H1 (cell line): Measurements from ENCODE around the gene CDK9. TPM values are rescaled to one million over a fixed set of nuclear protein-coding genes. Genes with fewer than 3 reads are reported as not detected.

Experiments used
- CTCF ChIA-PET: fragments of 300-600 bp; sonication (Branson Sonifier 250); formaldehyde crosslinking; loops from one replicate; lab custom pipeline; 2021; ENCODE audit not compliant: partially characterized antibody; lab: Charles Lee
- POLR2A ChIA-PET: fragments of 300-600 bp; sonication (Branson Sonifier 250); formaldehyde crosslinking; loops from one replicate; lab custom pipeline; 2021; ENCODE audit warnings: inconsistent platforms; ENCODE audit not compliant: partially characterized antibody; lab: Charles Lee
- DNase-seq, 2 experiments: peaks; one replicate each; pipeline versions ENCODE4 v3.0.0 to v3.0.0-alpha.2; 2010 to 2022; ENCODE audit warnings: low spot score in 2 of 2, low read depth in 1 of 2, mixed read lengths in 1 of 2
- FAIRE-seq: peaks from 2 replicates; lab custom pipeline; 2011; peaks lifted over from hg19 to GRCh38; lab: Jason Lieb, UNC
- H2AFZ ChIP-seq: 2 replicates; pipeline ENCODE4 v1.8.1; 2012; ENCODE audit warnings: low read length, inconsistent platforms
- H2AK5ac ChIP-seq: 2 replicates; pipeline ENCODE4 v1.6.1; 2013; ENCODE audit warnings: low read depth, low read length
- H2BK120ac ChIP-seq: replicated peaks from 2 replicates; pipeline ENCODE3; 2013; ENCODE audit warnings: low read depth, low read length, inconsistent platforms
- H2BK12ac ChIP-seq: 2 replicates; pipeline ENCODE4 v1.6.1; 2013; ENCODE audit warnings: low read depth, low read length
- H2BK15ac ChIP-seq: 2 replicates; pipeline ENCODE4 v1.6.1; 2013; ENCODE audit warnings: low read length
- H2BK20ac ChIP-seq: 2 replicates; pipeline ENCODE4 v1.6.1; 2013; ENCODE audit warnings: low read length
- H2BK5ac ChIP-seq: 2 replicates; pipeline ENCODE4 v1.6.1; 2013; ENCODE audit warnings: low read depth, low read length
- H3K14ac ChIP-seq: 2 replicates; pipeline ENCODE4 v1.6.1; 2013; ENCODE audit warnings: inconsistent platforms; ENCODE audit not compliant: insufficient read length
- H3K18ac ChIP-seq: 2 replicates; pipeline ENCODE4 v1.6.1; 2013; ENCODE audit warnings: low read length; ENCODE audit errors: extremely low read depth
- H3K23ac ChIP-seq: 2 replicates; pipeline ENCODE4 v1.6.1; 2013; ENCODE audit warnings: inconsistent platforms; ENCODE audit not compliant: insufficient read length
- H3K23me2 ChIP-seq: 2 replicates; pipeline ENCODE4 v1.6.1; 2013; ENCODE audit warnings: low read depth, low read length
- H3K27ac ChIP-seq: 2 replicates; pipeline ENCODE4 v1.6.1; 2011; ENCODE audit warnings: low read depth, low read length, inconsistent platforms
- H3K27me3 ChIP-seq, 4 experiments: replicated peaks in 1 of 4; 1 replicate in 1 of 4; 2 replicates in 3 of 4; pipeline versions ENCODE4 v1.6.1 to v1.8.1; 2011 to 2013; ENCODE audit warnings: low read length in 3 of 4, mild to moderate bottlenecking in 3 of 4, inconsistent platforms in 2 of 4, mixed read lengths in 2 of 4, moderate library complexity in 1 of 4; ENCODE audit not compliant: control insufficient read depth in 3 of 4, insufficient read depth in 3 of 4; ENCODE audit errors: extremely low read depth in 1 of 4
- H3K36me3 ChIP-seq, 4 experiments: 2 replicates each; pipeline versions ENCODE4 v1.6.1 to v1.8.1; 2011 to 2013; ENCODE audit warnings: mild to moderate bottlenecking in 4 of 4, low read length in 3 of 4, moderate library complexity in 2 of 4, control low read depth in 1 of 4, inconsistent platforms in 1 of 4; ENCODE audit not compliant: insufficient read depth in 4 of 4, control insufficient read depth in 2 of 4
- H3K4ac ChIP-seq: replicated peaks from 2 replicates; pipeline ENCODE3; 2013; ENCODE audit warnings: low read length, low read depth, mixed read lengths, inconsistent platforms; ENCODE audit not compliant: insufficient read length
- H3K4me1 ChIP-seq, 4 experiments: replicated peaks in 1 of 4; 1 replicate in 1 of 4; 2 replicates in 3 of 4; pipeline versions ENCODE4 v1.6.1 to v1.8.1; 2011 to 2013; ENCODE audit warnings: low read length in 3 of 4, inconsistent platforms in 2 of 4, mixed read lengths in 1 of 4; ENCODE audit not compliant: insufficient read depth in 4 of 4, control insufficient read depth in 3 of 4
- H3K4me2 ChIP-seq, 2 experiments: 2 replicates each; pipeline versions ENCODE4 v1.6.1 to v1.8.1; 2011 to 2013; ENCODE audit warnings: low read depth in 2 of 2, low read length in 2 of 2, control low read depth in 1 of 2, inconsistent platforms in 1 of 2, mild to moderate bottlenecking in 1 of 2; ENCODE audit not compliant: insufficient read depth in 1 of 2
- H3K4me3 ChIP-seq, 4 experiments: fragments of 200-600, 300-600 bp in 1 of 4; sonication (generic), shearing (Covaris generic), sonication (Bioruptor Twin) in 1 of 4; 2 replicates each; pipeline versions ENCODE4 v1.5.1 to v1.8.1; 2011 to 2016; ENCODE audit warnings: low read length in 4 of 4, low read depth in 3 of 4, control low read depth in 2 of 4, inconsistent platforms in 2 of 4, mild to moderate bottlenecking in 2 of 4, mixed read lengths in 1 of 4, moderate library complexity in 1 of 4; ENCODE audit not compliant: insufficient read depth in 2 of 4; ENCODE audit errors: extremely low read depth in 1 of 4
- H3K56ac ChIP-seq: replicated peaks from 2 replicates; pipeline ENCODE3; 2013; ENCODE audit warnings: low read depth, mild to moderate bottlenecking, mixed read lengths, low read length, inconsistent platforms; ENCODE audit not compliant: insufficient read length
- H3K79me1 ChIP-seq: 2 replicates; pipeline ENCODE4 v1.6.1; 2013; ENCODE audit warnings: low read depth, low read length, control low read depth
- H3K79me2 ChIP-seq, 2 experiments: 2 replicates each; pipeline versions ENCODE4 v1.6.1 to v1.8.1; 2012 to 2013; ENCODE audit warnings: low read length in 2 of 2, mild to moderate bottlenecking in 2 of 2, inconsistent platforms in 1 of 2; ENCODE audit not compliant: insufficient read depth in 2 of 2, control insufficient read depth in 1 of 2
- H3K9ac ChIP-seq, 4 experiments: replicated peaks in 1 of 4; 1 replicate in 1 of 4; 2 replicates in 3 of 4; pipeline versions ENCODE4 v1.6.1 to v1.8.1; 2011 to 2013; ENCODE audit warnings: low read depth in 3 of 4, low read length in 3 of 4, control low read depth in 2 of 4, mild to moderate bottlenecking in 2 of 4, moderate library complexity in 2 of 4, inconsistent platforms in 1 of 4; ENCODE audit errors: extremely low read depth in 1 of 4
- H3K9me3 ChIP-seq, 2 experiments: 2 replicates each; pipeline versions ENCODE4 v1.6.1 to v1.8.1; 2012 to 2013; ENCODE audit warnings: mild to moderate bottlenecking in 2 of 2, moderate library complexity in 2 of 2, control low read depth in 1 of 2, inconsistent platforms in 1 of 2, low read depth in 1 of 2, low read length in 1 of 2, mixed read lengths in 1 of 2; ENCODE audit not compliant: insufficient read depth in 2 of 2
- H4K20me1 ChIP-seq, 2 experiments: replicated peaks in 1 of 2; 2 replicates each; pipeline versions ENCODE3 to v1.8.1; 2011 to 2013; ENCODE audit warnings: inconsistent platforms in 2 of 2, low read length in 2 of 2, mild to moderate bottlenecking in 1 of 2; ENCODE audit not compliant: insufficient read depth in 2 of 2, control insufficient read depth in 1 of 2
- H4K5ac ChIP-seq: 2 replicates; pipeline ENCODE4 v1.6.1; 2013; ENCODE audit warnings: low read length, low read depth, mixed read lengths, inconsistent platforms; ENCODE audit not compliant: insufficient read length
- H4K8ac ChIP-seq: 2 replicates; pipeline ENCODE4 v1.8.0; 2013; ENCODE audit warnings: mild to moderate bottlenecking, moderate library complexity, low read length, inconsistent platforms; ENCODE audit not compliant: insufficient read depth; ENCODE audit errors: extremely low read depth
- H4K91ac ChIP-seq: replicated peaks from 2 replicates; pipeline ENCODE3; 2013; ENCODE audit warnings: low read length, mixed read lengths, inconsistent platforms; ENCODE audit not compliant: insufficient read length
- KDM1A ChIP-seq: fragments of 200-600, 300-600 bp; sonication (generic); IDR thresholded peaks from 2 replicates; pipeline ENCODE4 v1.7.1; 2016; ENCODE audit warnings: mild to moderate bottlenecking, low read length, borderline replicate concordance
- WGBS, 2 experiments: shearing (Covaris generic) in 1 of 2; methylation state at CpG; one replicate each; pipeline versions ENCODE4 v1.1.6 to v1.1.7; 2013 to 2015; ENCODE audit warnings: low lambda C conversion rate in 2 of 2, mixed read lengths in 2 of 2, inconsistent platforms in 1 of 2, low coverage in 1 of 2, missing lambda C conversion rate in 1 of 2; ENCODE audit not compliant: insufficient replicate concordance in 2 of 2, insufficient coverage in 1 of 2, insufficient read length in 1 of 2; ENCODE audit errors: extremely low coverage in 1 of 2, missing lambda C conversion rate in 1 of 2; 5-methylcytosine and 5-hydroxymethylcytosine counted together
- polyA plus RNA-seq, 7 experiments: library from polyadenylated mRNA; depleted of rRNA in 3 of 7; stranded (reverse) in 5 of 7; unstranded in 2 of 7; fragments of >200 nt in 5 of 7; fragments of 200-250 nt in 2 of 7; gene quantifications; 1 replicate in 5 of 7; 2 replicates in 1 of 7; 4 replicates in 1 of 7; pipeline versions ENCODE4 v1.2.1 to v1.2.3, GENCODE V29; 2011 to 2013; ENCODE audit warnings: missing spikeins in 2 of 7, mixed read lengths in 2 of 7
- total RNA-seq: library from RNA; stranded (reverse); fragmentation: NEBNext Ultra II Directional; extraction: Animal tissue kit (Norgen Biotek cat#: 25700); gene quantifications from 2 replicates; pipeline ENCODE4 v1.2.1, GENCODE V29; 2021
- TF ChIP-seq, protein P1 (sequence below): IDR thresholded peaks from 2 replicates; pipeline ENCODE4 v1.6.1; 2011; ENCODE audit warnings: low read depth, mild to moderate bottlenecking, low read length; ENCODE audit not compliant: insufficient read depth

CDK9 gene
- total and polyA plus RNA-seq, 2 of the 8 experiments (the other 6 are each of a cell fraction or from before 2014, with no cell fraction given) = 69.1 to 87.5 TPM

DNA sequence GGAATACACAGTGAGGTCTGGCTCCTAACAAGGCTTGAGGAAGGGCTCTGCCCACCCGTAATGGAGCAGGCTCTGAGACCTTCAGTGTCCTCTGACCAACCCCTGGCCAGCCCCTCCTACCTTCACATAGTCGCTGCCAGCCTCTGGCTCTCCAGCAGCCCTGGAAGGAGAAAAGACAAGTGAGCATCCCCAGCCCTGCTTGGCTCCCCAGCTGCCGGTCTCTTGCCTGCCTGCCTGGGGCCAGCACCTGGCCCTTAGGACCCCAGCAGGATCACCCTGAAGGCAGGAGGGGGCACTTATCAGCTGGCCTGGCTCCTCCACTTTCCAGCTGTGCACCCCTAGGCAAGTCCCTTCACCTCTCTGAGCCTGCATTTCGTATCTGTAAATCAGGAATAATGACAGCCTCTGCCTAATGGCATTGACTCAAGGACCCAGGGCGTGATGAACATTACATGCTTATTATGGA is 24.3 kb upstream of the CDK9 start:
- CTCF ChIA-PET = interaction anchor here (0.6 to 14.6 kb wide), 8 partner anchors 8 to 1403 kb away, joined by 3 to 227 read pairs (median 3); partner anchors contain the start of genes CDK9 and SH2D3C

More for the DNA sequence above, 24.3 kb upstream of the CDK9 start:
- Histone ChIP-seq H3K4ac (no peak overlapping the region), H2BK120ac (no peak overlapping the region), H3K4me3 (no peak overlapping the region), H2BK15ac (0 out of 2 replicates have a peak overlapping the region, but pooled peaks have one; percentile 61), H3K4me1 (peaks cover 0 to 16% (median 13%) of the 10 kb centered on the region in 4 experiments; a peak in 6 of 7 replicates), H3K23me2 (no peaks in the 10 kb centered on the region), H3K79me1 (no peaks in the 10 kb centered on the region), H3K18ac (no peak overlapping the region), H4K8ac (no peak overlapping the region), H2BK5ac (no peak overlapping the region), H3K36me3 (no peaks in the 10 kb centered on the region), H3K4me2 (0 out of 4 replicates have a peak overlapping the region, but pooled peaks of 1 of the 2 experiments have one; percentile 32), H2BK12ac (no peak overlapping the region), H2AFZ (no peak overlapping the region), H2BK20ac (peak overlapping the region; percentile 34; the same call in 1 of the 2 replicates), H3K56ac (no peak overlapping the region), H3K14ac (no peak overlapping the region), H4K20me1 (no peaks in the 10 kb centered on the region), H3K9ac (no peak overlapping the region), H3K9me3 (no peaks in the 10 kb centered on the region), H2AK5ac (no peak overlapping the region), H3K27ac (no peak overlapping the region; the same call in 1 of the 2 replicates), H3K23ac (no peak overlapping the region), H4K5ac (no peak overlapping the region), H3K27me3 (no peaks in the 10 kb centered on the region; a peak in 1 of 7 replicates), H4K91ac (no peak overlapping the region), H3K79me2 (no peaks in the 10 kb centered on the region)
- FAIRE-seq (no peak), DNase-seq (no peak)
- TF ChIP-seq KDM1A = peak; percentile 48; the same call in 1 of the 2 replicates
- TF ChIP-seq, protein P1, sequence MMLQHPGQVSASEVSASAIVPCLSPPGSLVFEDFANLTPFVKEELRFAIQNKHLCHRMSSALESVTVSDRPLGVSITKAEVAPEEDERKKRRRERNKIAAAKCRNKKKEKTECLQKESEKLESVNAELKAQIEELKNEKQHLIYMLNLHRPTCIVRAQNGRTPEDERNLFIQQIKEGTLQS = no peak
- POLR2A ChIA-PET = interaction anchor here (1.0 to 1.4 kb wide), 3 partner anchors 21 to 308 kb away, joined by 3 to 4 read pairs (median 3); no protein-coding TSS in a partner anchor
- whole genome bisulfite sequencing, 2 experiments = 74% methylated on average over 5 of the region's 5 CpGs; no CpG with 5 or more reads in 1 of the 2 experiments
